DMS53 treated with DMSO at 0.1 percent for 48 hours (cell line): ENCODE data around the gene METTL1.

Experiments
- DNase-seq: peaks from one replicate; lab custom pipeline; 2025; ENCODE audit not compliant: unreplicated experiment; lab: John Stamatoyannopoulos, UW

Gene METTL1

DNA sequence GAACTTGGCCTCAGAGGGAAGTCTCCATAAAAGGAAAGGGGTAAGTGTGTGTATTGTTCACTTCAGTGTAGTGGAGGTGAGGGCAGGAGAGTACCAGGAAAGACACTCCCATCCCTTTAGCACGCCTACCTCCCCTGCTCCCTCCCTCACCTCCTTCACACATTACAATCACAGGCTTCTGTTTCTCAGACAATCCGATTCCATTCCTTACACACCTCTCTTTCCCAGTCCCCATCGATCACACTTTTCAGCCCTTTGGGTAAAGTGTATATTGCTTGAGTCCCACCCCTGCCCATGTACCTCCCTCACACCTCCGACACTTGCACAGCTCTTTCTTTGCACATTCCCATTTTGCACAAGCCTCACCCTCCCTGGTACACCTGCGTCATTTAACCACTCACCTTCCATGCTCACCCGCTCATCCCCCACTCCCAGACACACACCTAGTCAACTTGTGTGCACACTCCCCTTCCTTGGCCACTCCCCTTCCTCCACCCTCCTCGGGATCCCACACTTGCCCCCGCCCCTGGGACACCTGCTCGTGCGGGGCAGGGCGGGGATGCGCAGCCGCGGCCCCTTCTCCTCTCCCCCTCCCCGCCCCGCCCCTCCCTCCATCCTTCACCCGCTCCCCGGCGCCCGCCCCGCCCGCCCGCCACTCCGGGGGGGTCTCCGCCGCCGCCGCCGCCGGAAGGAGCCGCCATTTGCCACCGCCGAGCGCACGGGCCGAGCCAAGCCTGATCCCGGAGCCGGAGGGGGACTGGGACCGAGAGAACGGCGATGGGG lies 17.3 kb downstream of the METTL1 start, which contains the start of gene MARCHF9:
Gene MARCHF9 (plus strand): TSS at position 693 of the 783 bp plus-strand sequence. CDS start 426 bp downstream, outside the sequence.
- peak; percentile 84 for DNase-seq

DNA sequence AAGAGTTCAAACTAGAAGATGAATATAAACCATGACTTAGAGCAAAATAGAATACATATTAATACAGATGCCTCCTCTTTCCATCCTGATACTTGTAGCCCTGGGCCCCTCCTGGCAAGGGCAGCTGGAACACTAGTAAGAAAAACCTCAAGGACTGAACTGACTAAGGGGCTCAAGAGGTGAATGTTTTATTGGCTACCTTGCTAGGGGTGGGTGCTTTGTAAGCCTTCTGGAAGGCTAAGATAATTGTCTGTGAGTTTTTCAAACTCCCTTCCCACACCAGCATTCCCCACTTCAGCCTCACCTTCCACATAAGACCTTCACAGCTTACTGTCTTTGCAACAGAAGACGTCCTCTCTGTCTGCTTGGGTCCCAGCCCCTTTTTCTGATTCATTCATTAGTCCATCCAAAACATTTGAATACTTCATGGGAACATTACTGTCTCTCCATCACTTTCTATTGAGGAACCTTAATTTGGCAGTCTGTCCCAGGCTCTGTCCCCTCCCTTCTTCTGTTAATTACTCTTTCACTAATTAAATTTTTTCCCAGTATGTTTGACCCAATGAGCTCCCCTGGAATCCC lies 18.1 kb downstream of the METTL1 start:
- no peak for DNase-seq

GRCh38 chr12:57752668-57753000 lies 19.3 kb downstream of the METTL1 start:
- no peak for DNase-seq

- DNase-seq: peak; percentile 99
These were observed 19.9 kb downstream of the METTL1 start, which contains the start of gene CDK4 for GRCh38 chr12:57751788-57752667. Gene CDK4 (minus strand): TSS chr12:57752310. CDS start chr12:57751717, 593 bp downstream.

GRCh38 chr12:57751432-57751787 lies 20.5 kb downstream of the METTL1 start:
- no peak for DNase-seq

GRCh38 chr12:57750561-57751431 lies 21.1 kb downstream of the METTL1 start:
- no peak for DNase-seq

- DNase-seq: no peak
These were observed 22.8 kb downstream of the METTL1 start for GRCh38 chr12:57749061-57749460.

DNA sequence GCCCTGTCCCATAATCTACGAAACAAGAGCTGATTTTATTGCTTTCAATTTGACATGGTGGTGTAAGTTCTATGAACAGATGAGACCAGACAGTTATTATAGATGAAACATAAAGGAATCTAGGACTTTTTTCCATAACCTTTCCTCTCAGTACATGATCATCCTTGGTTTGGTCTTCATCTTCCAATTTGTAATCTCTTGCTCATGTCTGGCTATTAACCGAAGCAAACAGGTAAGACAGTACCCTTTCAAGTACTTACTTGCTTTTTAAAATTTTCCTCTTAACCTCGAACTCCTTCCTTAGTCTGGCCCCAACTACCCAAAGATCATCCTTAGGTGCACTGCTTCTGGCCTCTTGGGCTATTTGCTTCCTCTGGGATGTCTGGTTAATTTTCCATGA lies 25.9 kb downstream of the METTL1 start:
- DNase-seq: no peak

DNA sequence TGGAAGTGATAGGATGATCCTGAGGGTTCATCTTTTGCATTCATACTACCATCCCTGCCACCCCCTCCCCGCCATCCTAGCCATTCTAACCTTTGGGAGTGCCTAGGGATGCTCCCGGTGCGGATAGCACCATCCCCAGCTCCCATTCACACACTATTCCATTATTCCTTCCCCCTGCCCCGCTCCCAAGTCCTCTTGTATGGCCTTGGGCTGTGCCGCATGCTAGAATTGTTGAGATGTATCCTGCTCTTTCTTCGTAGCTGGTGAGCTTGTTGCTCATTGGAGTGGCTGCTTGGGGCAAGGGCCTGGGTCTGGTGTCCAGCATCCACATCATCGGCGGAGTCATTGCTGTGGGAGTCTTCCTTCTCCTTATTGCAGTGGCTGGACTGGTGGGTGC lies 26.4 kb downstream of the METTL1 start:
- DNase-seq: no peak

- peak; percentile 99 for DNase-seq
These were observed 27.0 kb downstream of the METTL1 start, which contains the start of gene TSPAN31 for GRCh38 chr12:57744777-57745484. Gene TSPAN31 (plus strand): TSS chr12:57745039. CDS start chr12:57745155, 116 bp downstream.

- peak; percentile 69 for DNase-seq
These were observed 27.6 kb downstream of the METTL1 start for GRCh38 chr12:57744194-57744776.

- no peak for DNase-seq
These were observed 28.1 kb downstream of the METTL1 start for GRCh38 chr12:57743769-57744168.

DNA sequence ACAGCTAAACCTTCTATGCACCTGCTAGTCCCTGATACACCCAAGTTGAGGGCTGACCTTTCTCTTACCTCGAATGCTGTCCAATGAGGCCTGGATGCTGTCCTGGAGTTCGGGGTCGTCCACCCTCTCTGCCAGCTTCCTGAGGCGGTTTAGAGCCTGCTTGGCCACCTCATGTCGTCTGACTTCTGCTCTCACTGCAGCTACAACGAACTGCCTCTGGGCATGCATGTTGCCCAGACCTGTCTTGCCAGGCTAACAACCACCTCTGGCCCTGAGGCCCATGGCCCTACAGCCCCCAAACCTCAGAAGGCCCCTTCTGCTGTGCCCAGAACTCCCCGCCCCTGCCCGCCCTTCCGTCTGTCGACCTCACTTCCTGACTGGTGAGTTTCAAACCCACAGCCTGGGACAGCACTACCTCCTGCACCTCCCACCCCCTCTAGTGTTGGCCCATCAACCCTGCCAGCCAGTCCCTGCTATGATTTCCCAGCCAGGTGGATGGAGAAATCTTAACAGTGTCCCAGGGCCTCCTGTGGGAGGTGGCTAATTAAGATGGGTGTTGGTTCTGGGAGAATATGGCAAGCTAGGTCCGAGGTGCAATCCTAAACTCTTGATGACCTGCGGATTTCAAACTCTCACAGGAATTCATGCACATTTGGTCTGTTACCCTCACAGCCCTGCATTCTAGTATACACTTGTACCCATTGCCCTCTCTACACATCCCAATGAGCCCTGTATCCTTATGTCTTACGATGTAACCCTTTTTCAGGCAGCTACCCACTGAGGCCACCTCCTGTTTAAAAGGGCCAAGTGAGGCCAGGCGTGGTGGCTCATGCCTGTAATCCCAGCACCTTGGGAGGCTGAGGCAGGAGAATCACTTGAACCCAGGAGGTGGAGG lies 29.8 kb downstream of the METTL1 start:
- no peak for DNase-seq

DNA sequence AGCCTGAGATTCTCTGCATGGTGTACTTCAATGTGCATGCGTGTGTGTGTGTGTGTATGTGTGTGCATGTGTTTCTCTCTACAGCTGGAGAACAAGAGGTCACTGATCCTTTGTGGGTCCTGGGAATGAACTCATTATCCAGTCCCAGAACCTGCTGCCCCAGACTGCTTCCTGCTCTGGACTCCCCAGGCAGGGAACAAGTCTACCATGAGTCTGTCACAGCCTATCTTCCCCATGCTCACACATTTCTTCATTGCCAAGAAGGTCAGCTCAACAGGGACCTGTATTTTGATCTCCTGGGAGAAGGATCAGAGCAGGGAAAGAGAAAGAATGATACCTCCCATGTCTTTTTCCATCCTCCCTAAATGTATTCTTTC lies 30.5 kb downstream of the METTL1 start:
- no peak for DNase-seq

DNA sequence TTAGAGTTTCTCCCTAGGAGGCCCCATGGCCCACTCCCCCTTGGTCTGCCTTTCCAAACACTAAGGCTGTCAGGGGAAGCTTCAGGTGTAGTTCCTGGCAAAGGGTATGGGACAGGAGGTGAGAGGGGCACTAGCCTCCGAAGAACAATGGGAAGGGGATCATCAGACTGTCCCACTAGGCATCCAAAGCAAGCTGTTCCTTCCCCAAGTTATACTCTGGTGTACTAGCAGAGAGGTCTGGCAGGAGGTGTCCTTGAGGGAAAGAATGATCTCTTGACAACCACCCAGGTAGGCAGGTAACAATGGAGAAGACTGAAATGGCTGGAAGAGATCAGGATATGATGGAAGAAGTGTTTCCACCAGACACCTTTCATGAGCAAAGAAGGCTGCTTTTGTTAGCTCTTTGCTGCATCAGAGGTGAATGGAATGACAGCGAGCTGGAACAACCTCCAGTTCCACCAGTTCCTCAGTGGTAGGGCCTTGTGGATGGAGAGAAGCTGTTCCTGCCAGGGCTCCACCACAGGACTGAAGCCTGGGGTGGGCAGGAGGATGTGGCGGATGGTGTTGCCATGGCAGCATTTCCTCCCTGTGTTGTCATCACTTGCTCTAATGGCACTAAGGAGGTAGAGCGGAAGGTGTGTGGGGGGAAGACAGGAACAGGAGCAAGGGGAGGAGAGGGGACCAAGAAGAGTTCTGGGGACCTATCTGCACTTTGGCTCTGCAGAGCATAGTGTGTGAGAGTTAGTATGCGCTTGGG lies 31.1 kb downstream of the METTL1 start:
- DNase-seq: no peak

DNA sequence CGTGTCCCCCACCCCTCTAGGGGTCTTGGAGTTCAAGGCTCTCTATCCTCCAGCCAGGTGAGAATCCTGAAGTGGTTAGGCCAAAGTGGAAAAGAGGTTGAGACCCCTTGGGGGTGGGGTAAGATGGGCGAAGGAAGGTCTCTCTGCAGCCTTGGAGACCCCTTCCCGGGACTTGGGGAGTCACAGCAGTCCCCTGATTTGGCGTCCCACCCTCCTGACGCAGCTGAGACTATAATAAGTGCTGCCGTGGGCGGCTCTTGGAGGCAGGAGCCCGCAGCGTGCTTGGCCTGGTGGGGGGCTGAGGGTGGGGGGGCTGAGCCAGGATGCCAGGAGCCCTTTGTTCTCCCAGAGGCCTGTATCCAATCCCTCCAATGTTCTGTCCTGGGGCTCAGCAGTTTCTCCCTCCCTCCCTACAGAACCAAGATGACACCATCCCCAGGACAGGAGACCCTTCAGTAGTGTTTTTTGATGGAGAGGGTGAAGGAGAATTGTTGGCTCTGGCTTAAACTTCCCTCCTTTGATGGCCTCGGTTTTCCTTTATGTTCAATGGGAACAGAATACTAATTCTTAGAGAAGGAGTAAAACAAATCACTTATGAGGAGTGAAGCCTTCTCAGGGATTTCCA lies 31.9 kb downstream of the METTL1 start:
- no peak for DNase-seq

DNA sequence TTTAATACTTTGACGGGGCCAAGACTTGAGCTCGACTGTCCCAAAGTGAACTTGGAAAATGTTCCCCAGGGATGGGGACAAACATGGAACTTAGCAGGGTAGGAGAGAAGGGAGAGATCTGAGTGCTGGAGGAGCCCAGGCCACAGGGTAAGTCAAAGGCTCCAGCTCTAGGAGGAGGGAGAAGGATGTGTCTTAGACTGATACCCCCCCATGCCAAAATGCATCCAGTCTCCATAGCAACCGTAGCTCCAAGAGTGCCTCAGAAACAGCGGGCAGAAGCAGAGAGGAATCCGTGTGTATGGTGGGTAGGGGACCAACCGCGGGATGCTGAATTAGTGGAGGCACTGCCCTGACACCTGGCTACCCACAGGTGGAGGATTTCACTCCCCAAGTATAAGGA lies 32.5 kb downstream of the METTL1 start:
- DNase-seq: no peak
